GM19395 (cell line): ENCODE data around the gene UBASH3B.

Experiments
- ATAC-seq: cut with Tn5 transposase; IDR thresholded peaks from one replicate; pipeline ENCODE4 v1.9.1; 2021; ENCODE audit warnings: mild to moderate bottlenecking, moderate library complexity; ENCODE audit not compliant: unreplicated experiment

Gene UBASH3B

GRCh38 chr11:122677256-122677655, 21.7 kb downstream of the UBASH3B start:
- no peak for ATAC-seq

- no peak for ATAC-seq
Observed at GRCh38 chr11:122678406-122678805, 22.9 kb downstream of the UBASH3B start.

GRCh38 chr11:122679466-122679865, 23.9 kb downstream of the UBASH3B start:
- no peak for ATAC-seq

- ATAC-seq, result no peak
Observed at GRCh38 chr11:122681070-122681469, 25.5 kb downstream of the UBASH3B start.

- ATAC-seq, result no peak
Observed at GRCh38 chr11:122681735-122682134, 26.2 kb downstream of the UBASH3B start.

- no peak for ATAC-seq
Observed at GRCh38 chr11:122682464-122682863, 26.9 kb downstream of the UBASH3B start.

- no peak for ATAC-seq
Observed at GRCh38 chr11:122685041-122685440, 29.5 kb downstream of the UBASH3B start.

- no peak for ATAC-seq
Observed at GRCh38 chr11:122686111-122686510, 30.6 kb downstream of the UBASH3B start.

- ATAC-seq, result no peak
Observed at GRCh38 chr11:122690384-122690783, 34.9 kb downstream of the UBASH3B start.

GRCh38 chr11:122690801-122691548, 35.5 kb downstream of the UBASH3B start:
- no peak for ATAC-seq

GRCh38 chr11:122691549-122692150, 36.1 kb downstream of the UBASH3B start:
- no peak for ATAC-seq

- no peak for ATAC-seq
Observed at GRCh38 chr11:122692444-122692843, 36.9 kb downstream of the UBASH3B start.

GRCh38 chr11:122695076-122695615, 39.6 kb downstream of the UBASH3B start:
- no peak for ATAC-seq

- peak; percentile 64 for ATAC-seq
Observed at GRCh38 chr11:122696662-122697061, 41.1 kb downstream of the UBASH3B start.

GRCh38 chr11:122697636-122698167, 42.2 kb downstream of the UBASH3B start:
- ATAC-seq, result peak; percentile 89

- no peak for ATAC-seq
Observed at GRCh38 chr11:122698392-122698791, 42.9 kb downstream of the UBASH3B start.

GRCh38 chr11:122700666-122701065, 45.1 kb downstream of the UBASH3B start:
- ATAC-seq, result no peak

- no peak for ATAC-seq
Observed at GRCh38 chr11:122701143-122701542, 45.6 kb downstream of the UBASH3B start.

GRCh38 chr11:122703541-122704272, 48.2 kb downstream of the UBASH3B start:
- ATAC-seq, result no peak

GRCh38 chr11:122705396-122705795, 49.9 kb downstream of the UBASH3B start:
- no peak for ATAC-seq
